ENCODE data around the gene TLN1. TPM values are rescaled to one million over a fixed set of nuclear protein-coding genes. Genes with fewer than 3 reads are reported as not detected.
A peak's percentile ranks its signal among the peaks of the same experiment; 100 is the strongest.

The TLN1 gene
- total and polyA plus RNA-seq, 2 experiments from 2014 or later, result 96.0 to 178 TPM

- Histone ChIP-seq H3K27me3 (no peaks in the 10 kb centered on the region), H3K9me3 (ENCODE audit: low read depth) (no peaks in the 10 kb centered on the region), H3K4me1 (ENCODE audit: low read depth) (peaks cover 12% of the 10 kb centered on the region), H3K36me3 (no peaks in the 10 kb centered on the region), H3K4me3 (peak within 1 kb of the TSS; percentile 47), H3K27ac (no peak within 1 kb of the TSS)
- DNase-seq (ENCODE audit: low read depth in 1 of 2, low spot score in 1 of 2), result peak; percentile 79 to 90
- peak; percentile 34 for TF ChIP-seq CTCF (IDR thresholded peaks at IDR 0.05; ENCODE audit: low read depth, low read length)
Measured at GRCh38 chr9:35664531-35665470, 67.2 kb downstream of the TLN1 start, which contains the start of gene ARHGEF39. ARHGEF39 (minus strand) TSS chr9:35665195; CDS start chr9:35665169, 26 bp downstream.

- no peak overlapping the region for H3K4me3 ChIP-seq
- no peaks in the 10 kb centered on the region for H3K36me3 ChIP-seq
- no peak for DNase-seq (ENCODE audit: low read depth in 1 of 2, low spot score in 1 of 2)
- no peak for TF ChIP-seq CTCF (IDR thresholded peaks at IDR 0.05; ENCODE audit: low read depth, low read length)
- H3K27ac ChIP-seq, result peak overlapping the region; percentile 99
- H3K9me3 ChIP-seq (ENCODE audit: low read depth), result no peaks in the 10 kb centered on the region
- H3K4me1 ChIP-seq (ENCODE audit: low read depth), result peaks cover 19% of the 10 kb centered on the region
- H3K27me3 ChIP-seq, result no peaks in the 10 kb centered on the region
Measured at GRCh38 chr9:35662437-35662836, 69.6 kb downstream of the TLN1 start.

GRCh38 chr9:35661756-35662350 lies 70.1 kb downstream of the TLN1 start:
- H3K9me3 ChIP-seq (ENCODE audit: low read depth), result no peaks in the 10 kb centered on the region
- no peak for DNase-seq (ENCODE audit: low read depth in 1 of 2, low spot score in 1 of 2)
- H3K27ac ChIP-seq, result peak overlapping the region; percentile 99
- H3K27me3 ChIP-seq, result no peaks in the 10 kb centered on the region
- no peaks in the 10 kb centered on the region for H3K36me3 ChIP-seq
- H3K4me1 ChIP-seq (ENCODE audit: low read depth), result peaks cover 19% of the 10 kb centered on the region
- H3K4me3 ChIP-seq, result no peak overlapping the region
- TF ChIP-seq CTCF (IDR thresholded peaks at IDR 0.05; ENCODE audit: low read depth, low read length), result no peak

GRCh38 chr9:35660966-35661415 lies 71.0 kb downstream of the TLN1 start:
- Histone ChIP-seq H3K9me3 (ENCODE audit: low read depth) (no peaks in the 10 kb centered on the region), H3K4me1 (ENCODE audit: low read depth) (peaks cover 21% of the 10 kb centered on the region), H3K27ac (peak overlapping the region; percentile 99), H3K4me3 (no peak overlapping the region), H3K36me3 (no peaks in the 10 kb centered on the region), H3K27me3 (no peaks in the 10 kb centered on the region)
- TF ChIP-seq CTCF (IDR thresholded peaks at IDR 0.05; ENCODE audit: low read depth, low read length), result peak; percentile 37
- DNase-seq (ENCODE audit: low read depth in 1 of 2, low spot score in 1 of 2), result peak; percentile 42 to 78

- Histone ChIP-seq H3K4me3 (peak overlapping the region; percentile 79), H3K36me3 (no peaks in the 10 kb centered on the region), H3K9me3 (ENCODE audit: low read depth) (no peaks in the 10 kb centered on the region), H3K27ac (peak overlapping the region; percentile 99), H3K4me1 (ENCODE audit: low read depth) (peaks cover 21% of the 10 kb centered on the region), H3K27me3 (no peaks in the 10 kb centered on the region)
- peak in 1 of 2 donors; percentile 68 for DNase-seq (ENCODE audit: low read depth in 1 of 2, low spot score in 1 of 2)
- no peak for TF ChIP-seq CTCF (IDR thresholded peaks at IDR 0.05; ENCODE audit: low read depth, low read length)
Measured at GRCh38 chr9:35659340-35659739, 72.7 kb downstream of the TLN1 start.

Data from cardiac muscle cell (in vitro differentiated cells and primary cell).